H1 (cell line): ENCODE data around the gene ST6GALNAC3. TPM values are rescaled to one million over a fixed set of nuclear protein-coding genes. Genes with fewer than 3 reads are reported as not detected.

ENCODE experiments used
- CEBPB ChIP-seq: IDR thresholded peaks from 2 replicates; pipeline ENCODE4 v1.6.1; 2012; ENCODE audit warnings: low read depth, low read length
- CTCF ChIP-seq, 3 experiments: IDR thresholded peaks; 1 replicate in 2 of 3; 2 replicates in 1 of 3; pipeline versions ENCODE4 v1.5.1 to v1.6.1; 2011; ENCODE audit warnings: low read length in 3 of 3, mild to moderate bottlenecking in 3 of 3, inconsistent platforms in 2 of 3, low read depth in 1 of 3, moderate library complexity in 1 of 3; ENCODE audit not compliant: insufficient read depth in 1 of 3; ENCODE audit errors: control extremely low read depth in 1 of 3
- EZH2 ChIP-seq: fragments of 200-600 bp; sonication (generic); IDR thresholded peaks from 2 replicates; pipeline ENCODE4 v1.7.1; 2012; ENCODE audit warnings: low read depth, mild to moderate bottlenecking, moderate library complexity, low read length, inconsistent platforms; ENCODE audit not compliant: severe bottlenecking
- GTF2F1 ChIP-seq: IDR thresholded peaks from 2 replicates; pipeline ENCODE4 v1.6.1; 2012; ENCODE audit warnings: low read depth, low read length, improper control_type of control experiment, borderline replicate concordance
- JUN ChIP-seq: IDR thresholded peaks from 2 replicates; pipeline ENCODE4 v1.6.1; 2011; ENCODE audit warnings: low read depth, mild to moderate bottlenecking, improper control_type of control experiment, low read length
- JUND ChIP-seq: IDR thresholded peaks from 2 replicates; pipeline ENCODE4 v1.6.1; 2011; ENCODE audit warnings: mild to moderate bottlenecking, improper control_type of control experiment, low read length
- KDM1A ChIP-seq: fragments of 200-600, 300-600 bp; sonication (generic); IDR thresholded peaks from 2 replicates; pipeline ENCODE4 v1.7.1; 2016; ENCODE audit warnings: mild to moderate bottlenecking, low read length, borderline replicate concordance
- NANOG ChIP-seq: IDR thresholded peaks from 2 replicates; pipeline ENCODE4 v1.6.1; 2011; ENCODE audit warnings: low read length, low read depth, mild to moderate bottlenecking, inconsistent platforms; ENCODE audit not compliant: insufficient read depth, poor library complexity, severe bottlenecking
- POLR2AphosphoS5 ChIP-seq: IDR thresholded peaks from 2 replicates; pipeline ENCODE4 v1.6.1; 2011; ENCODE audit warnings: low read depth, low read length
- RAD21 ChIP-seq, 2 experiments: IDR thresholded peaks in 1 of 2; conservative IDR thresholded peaks in 1 of 2; 2 replicates each; pipeline ENCODE4 v1.6.1; 2011; ENCODE audit warnings: low read depth in 2 of 2, low read length in 2 of 2, improper control_type of control experiment in 1 of 2, inconsistent platforms in 1 of 2, mild to moderate bottlenecking in 1 of 2, moderate library complexity in 1 of 2
- SUZ12 ChIP-seq: fragments of 200-600 bp; sonication (generic); IDR thresholded peaks from 2 replicates; pipeline ENCODE4 v1.6.1; 2012; ENCODE audit warnings: mild to moderate bottlenecking, inconsistent platforms, low read length, moderate library complexity, mixed read lengths
- ZNF274 ChIP-seq: IDR thresholded peaks from 2 replicates; pipeline ENCODE4 v1.7.0; 2012; ENCODE audit warnings: low read length, borderline replicate concordance; ENCODE audit errors: extremely low read depth
- polyA plus RNA-seq, 7 experiments: library from polyadenylated mRNA; depleted of rRNA in 3 of 7; stranded (reverse) in 5 of 7; unstranded in 2 of 7; fragments of >200 nt in 5 of 7; fragments of 200-250 nt in 2 of 7; gene quantifications; 1 replicate in 5 of 7; 2 replicates in 1 of 7; 4 replicates in 1 of 7; pipeline versions ENCODE4 v1.2.1 to v1.2.3, GENCODE V29; 2011 to 2013; ENCODE audit warnings: missing spikeins in 2 of 7, mixed read lengths in 2 of 7
- total RNA-seq: library from RNA; stranded (reverse); fragmentation: NEBNext Ultra II Directional; extraction: Animal tissue kit (Norgen Biotek cat#: 25700); gene quantifications from 2 replicates; pipeline ENCODE4 v1.2.1, GENCODE V29; 2021

The ST6GALNAC3 gene
- total and polyA plus RNA-seq, 2 of the 8 experiments (the other 6 are each of a cell fraction or from before 2014, with no cell fraction given), result 4.9 to 19.0 TPM

GRCh38 chr1:76033800-76034475, 40.6 kb upstream of the ST6GALNAC3 start (continued):
- TF ChIP-seq CTCF (IDR thresholded peaks at IDR 0.05; ENCODE audit: control extremely low read depth in 1 of 3, insufficient read depth in 1 of 3, low read depth in 1 of 3, low read length in 3 of 3) (no peak), GTF2F1 (no peak), ZNF274 (no peak), JUND (no peak), EZH2 (no peak), JUN (no peak), POLR2AphosphoS5 (no peak), RAD21 (IDR thresholded peaks at IDR 0.05 in 1 of 2, conservative IDR thresholded peaks at IDR 0.05 in 1 of 2; ENCODE audit: low read depth in 2 of 2, low read length in 2 of 2) (no peak), CEBPB (no peak), NANOG (no peak), KDM1A (no peak), SUZ12 (no peak)
- TF ChIP-seq, all 59 proteins: peak for 0
